H1 (cell line): Measurements from ENCODE around the gene TPD52L2. TPM values are rescaled to one million over a fixed set of nuclear protein-coding genes. Genes with fewer than 3 reads are reported as not detected.

ENCODE experiments used
- CTCF ChIA-PET: fragments of 300-600 bp; sonication (Branson Sonifier 250); formaldehyde crosslinking; loops from one replicate; lab custom pipeline; 2021; ENCODE audit not compliant: partially characterized antibody; lab: Charles Lee
- POLR2A ChIA-PET: fragments of 300-600 bp; sonication (Branson Sonifier 250); formaldehyde crosslinking; loops from one replicate; lab custom pipeline; 2021; ENCODE audit warnings: inconsistent platforms; ENCODE audit not compliant: partially characterized antibody; lab: Charles Lee
- DNase-seq, 2 experiments: peaks; one replicate each; pipeline versions ENCODE4 v3.0.0 to v3.0.0-alpha.2; 2010 to 2022; ENCODE audit warnings: low spot score in 2 of 2, low read depth in 1 of 2, mixed read lengths in 1 of 2
- FAIRE-seq: peaks from 2 replicates; lab custom pipeline; 2011; peaks lifted over from hg19 to GRCh38; lab: Jason Lieb, UNC
- H2AFZ ChIP-seq: 2 replicates; pipeline ENCODE4 v1.8.1; 2012; ENCODE audit warnings: low read length, inconsistent platforms
- H2AK5ac ChIP-seq: 2 replicates; pipeline ENCODE4 v1.6.1; 2013; ENCODE audit warnings: low read depth, low read length
- H2BK120ac ChIP-seq: replicated peaks from 2 replicates; pipeline ENCODE3; 2013; ENCODE audit warnings: low read depth, low read length, inconsistent platforms
- H2BK12ac ChIP-seq: 2 replicates; pipeline ENCODE4 v1.6.1; 2013; ENCODE audit warnings: low read depth, low read length
- H2BK15ac ChIP-seq: 2 replicates; pipeline ENCODE4 v1.6.1; 2013; ENCODE audit warnings: low read length
- H2BK20ac ChIP-seq: 2 replicates; pipeline ENCODE4 v1.6.1; 2013; ENCODE audit warnings: low read length
- H2BK5ac ChIP-seq: 2 replicates; pipeline ENCODE4 v1.6.1; 2013; ENCODE audit warnings: low read depth, low read length
- H3K14ac ChIP-seq: 2 replicates; pipeline ENCODE4 v1.6.1; 2013; ENCODE audit warnings: inconsistent platforms; ENCODE audit not compliant: insufficient read length
- H3K18ac ChIP-seq: 2 replicates; pipeline ENCODE4 v1.6.1; 2013; ENCODE audit warnings: low read length; ENCODE audit errors: extremely low read depth
- H3K23ac ChIP-seq: 2 replicates; pipeline ENCODE4 v1.6.1; 2013; ENCODE audit warnings: inconsistent platforms; ENCODE audit not compliant: insufficient read length
- H3K23me2 ChIP-seq: 2 replicates; pipeline ENCODE4 v1.6.1; 2013; ENCODE audit warnings: low read depth, low read length
- H3K27ac ChIP-seq: 2 replicates; pipeline ENCODE4 v1.6.1; 2011; ENCODE audit warnings: low read depth, low read length, inconsistent platforms
- H3K27me3 ChIP-seq, 4 experiments: replicated peaks in 1 of 4; 1 replicate in 1 of 4; 2 replicates in 3 of 4; pipeline versions ENCODE4 v1.6.1 to v1.8.1; 2011 to 2013; ENCODE audit warnings: low read length in 3 of 4, mild to moderate bottlenecking in 3 of 4, inconsistent platforms in 2 of 4, mixed read lengths in 2 of 4, moderate library complexity in 1 of 4; ENCODE audit not compliant: control insufficient read depth in 3 of 4, insufficient read depth in 3 of 4; ENCODE audit errors: extremely low read depth in 1 of 4
- H3K36me3 ChIP-seq, 4 experiments: 2 replicates each; pipeline versions ENCODE4 v1.6.1 to v1.8.1; 2011 to 2013; ENCODE audit warnings: mild to moderate bottlenecking in 4 of 4, low read length in 3 of 4, moderate library complexity in 2 of 4, control low read depth in 1 of 4, inconsistent platforms in 1 of 4; ENCODE audit not compliant: insufficient read depth in 4 of 4, control insufficient read depth in 2 of 4
- H3K4ac ChIP-seq: replicated peaks from 2 replicates; pipeline ENCODE3; 2013; ENCODE audit warnings: low read length, low read depth, mixed read lengths, inconsistent platforms; ENCODE audit not compliant: insufficient read length
- H3K4me1 ChIP-seq, 4 experiments: replicated peaks in 1 of 4; 1 replicate in 1 of 4; 2 replicates in 3 of 4; pipeline versions ENCODE4 v1.6.1 to v1.8.1; 2011 to 2013; ENCODE audit warnings: low read length in 3 of 4, inconsistent platforms in 2 of 4, mixed read lengths in 1 of 4; ENCODE audit not compliant: insufficient read depth in 4 of 4, control insufficient read depth in 3 of 4
- H3K4me2 ChIP-seq, 2 experiments: 2 replicates each; pipeline versions ENCODE4 v1.6.1 to v1.8.1; 2011 to 2013; ENCODE audit warnings: low read depth in 2 of 2, low read length in 2 of 2, control low read depth in 1 of 2, inconsistent platforms in 1 of 2, mild to moderate bottlenecking in 1 of 2; ENCODE audit not compliant: insufficient read depth in 1 of 2
- H3K4me3 ChIP-seq, 4 experiments: fragments of 200-600, 300-600 bp in 1 of 4; sonication (generic), shearing (Covaris generic), sonication (Bioruptor Twin) in 1 of 4; 2 replicates each; pipeline versions ENCODE4 v1.5.1 to v1.8.1; 2011 to 2016; ENCODE audit warnings: low read length in 4 of 4, low read depth in 3 of 4, control low read depth in 2 of 4, inconsistent platforms in 2 of 4, mild to moderate bottlenecking in 2 of 4, mixed read lengths in 1 of 4, moderate library complexity in 1 of 4; ENCODE audit not compliant: insufficient read depth in 2 of 4; ENCODE audit errors: extremely low read depth in 1 of 4
- H3K56ac ChIP-seq: replicated peaks from 2 replicates; pipeline ENCODE3; 2013; ENCODE audit warnings: low read depth, mild to moderate bottlenecking, mixed read lengths, low read length, inconsistent platforms; ENCODE audit not compliant: insufficient read length
- H3K79me1 ChIP-seq: 2 replicates; pipeline ENCODE4 v1.6.1; 2013; ENCODE audit warnings: low read depth, low read length, control low read depth
- H3K79me2 ChIP-seq, 2 experiments: 2 replicates each; pipeline versions ENCODE4 v1.6.1 to v1.8.1; 2012 to 2013; ENCODE audit warnings: low read length in 2 of 2, mild to moderate bottlenecking in 2 of 2, inconsistent platforms in 1 of 2; ENCODE audit not compliant: insufficient read depth in 2 of 2, control insufficient read depth in 1 of 2
- H3K9ac ChIP-seq, 4 experiments: replicated peaks in 1 of 4; 1 replicate in 1 of 4; 2 replicates in 3 of 4; pipeline versions ENCODE4 v1.6.1 to v1.8.1; 2011 to 2013; ENCODE audit warnings: low read depth in 3 of 4, low read length in 3 of 4, control low read depth in 2 of 4, mild to moderate bottlenecking in 2 of 4, moderate library complexity in 2 of 4, inconsistent platforms in 1 of 4; ENCODE audit errors: extremely low read depth in 1 of 4
- H3K9me3 ChIP-seq, 2 experiments: 2 replicates each; pipeline versions ENCODE4 v1.6.1 to v1.8.1; 2012 to 2013; ENCODE audit warnings: mild to moderate bottlenecking in 2 of 2, moderate library complexity in 2 of 2, control low read depth in 1 of 2, inconsistent platforms in 1 of 2, low read depth in 1 of 2, low read length in 1 of 2, mixed read lengths in 1 of 2; ENCODE audit not compliant: insufficient read depth in 2 of 2
- H4K20me1 ChIP-seq, 2 experiments: replicated peaks in 1 of 2; 2 replicates each; pipeline versions ENCODE3 to v1.8.1; 2011 to 2013; ENCODE audit warnings: inconsistent platforms in 2 of 2, low read length in 2 of 2, mild to moderate bottlenecking in 1 of 2; ENCODE audit not compliant: insufficient read depth in 2 of 2, control insufficient read depth in 1 of 2
- H4K5ac ChIP-seq: 2 replicates; pipeline ENCODE4 v1.6.1; 2013; ENCODE audit warnings: low read length, low read depth, mixed read lengths, inconsistent platforms; ENCODE audit not compliant: insufficient read length
- H4K8ac ChIP-seq: 2 replicates; pipeline ENCODE4 v1.8.0; 2013; ENCODE audit warnings: mild to moderate bottlenecking, moderate library complexity, low read length, inconsistent platforms; ENCODE audit not compliant: insufficient read depth; ENCODE audit errors: extremely low read depth
- H4K91ac ChIP-seq: replicated peaks from 2 replicates; pipeline ENCODE3; 2013; ENCODE audit warnings: low read length, mixed read lengths, inconsistent platforms; ENCODE audit not compliant: insufficient read length
- CREB1 ChIP-seq: IDR thresholded peaks from 2 replicates; pipeline ENCODE4 v1.6.1; 2012; ENCODE audit warnings: inconsistent platforms
- EZH2 ChIP-seq: fragments of 200-600 bp; sonication (generic); IDR thresholded peaks from 2 replicates; pipeline ENCODE4 v1.7.1; 2012; ENCODE audit warnings: low read depth, mild to moderate bottlenecking, moderate library complexity, low read length, inconsistent platforms; ENCODE audit not compliant: severe bottlenecking
- KDM1A ChIP-seq: fragments of 200-600, 300-600 bp; sonication (generic); IDR thresholded peaks from 2 replicates; pipeline ENCODE4 v1.7.1; 2016; ENCODE audit warnings: mild to moderate bottlenecking, low read length, borderline replicate concordance
- NANOG ChIP-seq: IDR thresholded peaks from 2 replicates; pipeline ENCODE4 v1.6.1; 2011; ENCODE audit warnings: low read length, low read depth, mild to moderate bottlenecking, inconsistent platforms; ENCODE audit not compliant: insufficient read depth, poor library complexity, severe bottlenecking
- whole genome bisulfite sequencing, 2 experiments: shearing (Covaris generic) in 1 of 2; methylation state at CpG; one replicate each; pipeline versions ENCODE4 v1.1.6 to v1.1.7; 2013 to 2015; ENCODE audit warnings: low lambda C conversion rate in 2 of 2, mixed read lengths in 2 of 2, inconsistent platforms in 1 of 2, low coverage in 1 of 2, missing lambda C conversion rate in 1 of 2; ENCODE audit not compliant: insufficient replicate concordance in 2 of 2, insufficient coverage in 1 of 2, insufficient read length in 1 of 2; ENCODE audit errors: extremely low coverage in 1 of 2, missing lambda C conversion rate in 1 of 2; 5-methylcytosine and 5-hydroxymethylcytosine counted together
- polyA plus RNA-seq, 7 experiments: library from polyadenylated mRNA; depleted of rRNA in 3 of 7; stranded (reverse) in 5 of 7; unstranded in 2 of 7; fragments of >200 nt in 5 of 7; fragments of 200-250 nt in 2 of 7; gene quantifications; 1 replicate in 5 of 7; 2 replicates in 1 of 7; 4 replicates in 1 of 7; pipeline versions ENCODE4 v1.2.1 to v1.2.3, GENCODE V29; 2011 to 2013; ENCODE audit warnings: missing spikeins in 2 of 7, mixed read lengths in 2 of 7
- total RNA-seq: library from RNA; stranded (reverse); fragmentation: NEBNext Ultra II Directional; extraction: Animal tissue kit (Norgen Biotek cat#: 25700); gene quantifications from 2 replicates; pipeline ENCODE4 v1.2.1, GENCODE V29; 2021

The TPD52L2 gene
- total and polyA plus RNA-seq, 2 of the 8 experiments (the other 6 are each of a cell fraction or from before 2014, with no cell fraction given) = 77.1 to 80.2 TPM

- Histone ChIP-seq H3K56ac (no peak overlapping the region), H3K36me3 (peaks cover 2 to 28% (median 18%) of the 10 kb centered on the region in 4 experiments; a peak in 6 of 8 replicates), H3K4me3 (no peak overlapping the region), H2BK20ac (no peak overlapping the region), H3K23ac (no peak overlapping the region), H3K14ac (no peak overlapping the region), H4K20me1 (peaks cover 6 to 16% of the 10 kb centered on the region in 2 experiments), H4K8ac (no peak overlapping the region), H3K79me1 (0 out of 2 replicates have a peak, but pooled peaks cover 2% of the 10 kb centered on the region), H3K27me3 (no peaks in the 10 kb centered on the region), H3K23me2 (no peaks in the 10 kb centered on the region), H2BK15ac (no peak overlapping the region), H3K18ac (no peak overlapping the region), H3K4me1 (no peaks in the 10 kb centered on the region), H4K91ac (no peak overlapping the region), H2AFZ (no peak overlapping the region), H3K9ac (no peak overlapping the region), H3K79me2 (peaks cover 0 to 2% of the 10 kb centered on the region in 2 experiments; a peak in 1 of 4 replicates), H2BK12ac (no peak overlapping the region), H3K4me2 (no peak overlapping the region), H4K5ac (no peak overlapping the region)
- ChIA-PET POLR2A (interaction anchor here (1.0 kb wide), 1 partner anchor 53 kb away, joined by 3 read pairs; no protein-coding TSS in a partner anchor), CTCF (interaction anchor here (0.8 to 7.7 kb wide), 7 partner anchors 8 to 106 kb away, joined by 3 to 58 read pairs (median 4); no protein-coding TSS in a partner anchor)
- DNase-seq (no peak), FAIRE-seq (no peak)
- 92% methylated on average over 30 of the region's 37 CpGs; no CpG with 5 or more reads in 1 of the 2 experiments for WGBS, 2 experiments
- TF ChIP-seq KDM1A (no peak), CREB1 (no peak), EZH2 (no peak), NANOG (no peak)
- TF ChIP-seq, all 59 proteins: peak for 0
- no peaks in the 10 kb centered on the region for H3K9me3 ChIP-seq
- H2AK5ac ChIP-seq = no peak overlapping the region
- H3K27ac ChIP-seq = no peak overlapping the region
- H2BK5ac ChIP-seq = peak overlapping the region; percentile 16; the same call in 1 of the 2 replicates
- no peak overlapping the region for H3K4ac ChIP-seq
- H2BK120ac ChIP-seq = no peak overlapping the region
Observed at GRCh38 chr20:63930971-63931553, 66.0 kb downstream of the TPD52L2 start.
